HEK293T (cell line): ENCODE data around the gene POU2F2.

Source experiments
- FOXK2 ChIP-seq: fragments of 450-650 bp; IDR thresholded peaks from 2 replicates; pipeline ENCODE4 v1.6.1; 2016; ENCODE audit warnings: mild to moderate bottlenecking
- FOXM1 ChIP-seq: fragments of 450-650 bp; IDR thresholded peaks from 2 replicates; pipeline ENCODE4 v1.6.1; 2017; ENCODE audit warnings: mild to moderate bottlenecking, borderline replicate concordance
- HDGF ChIP-seq: fragments of 450-650 bp; IDR thresholded peaks from 2 replicates; pipeline ENCODE4 v1.6.1; 2017; ENCODE audit warnings: antibody characterized with exemption, borderline replicate concordance
- NFRKB ChIP-seq: fragments of 450-650 bp; IDR thresholded peaks from 2 replicates; pipeline ENCODE4 v1.6.1; 2016; ENCODE audit warnings: mild to moderate bottlenecking, moderate library complexity
- SP1 ChIP-seq: fragments of 450-650 bp; IDR thresholded peaks from 2 replicates; pipeline ENCODE4 v1.6.1; 2017
- TARDBP ChIP-seq: fragments of 450-650 bp; IDR thresholded peaks from 2 replicates; pipeline ENCODE4 v1.6.1; 2016

DNA sequence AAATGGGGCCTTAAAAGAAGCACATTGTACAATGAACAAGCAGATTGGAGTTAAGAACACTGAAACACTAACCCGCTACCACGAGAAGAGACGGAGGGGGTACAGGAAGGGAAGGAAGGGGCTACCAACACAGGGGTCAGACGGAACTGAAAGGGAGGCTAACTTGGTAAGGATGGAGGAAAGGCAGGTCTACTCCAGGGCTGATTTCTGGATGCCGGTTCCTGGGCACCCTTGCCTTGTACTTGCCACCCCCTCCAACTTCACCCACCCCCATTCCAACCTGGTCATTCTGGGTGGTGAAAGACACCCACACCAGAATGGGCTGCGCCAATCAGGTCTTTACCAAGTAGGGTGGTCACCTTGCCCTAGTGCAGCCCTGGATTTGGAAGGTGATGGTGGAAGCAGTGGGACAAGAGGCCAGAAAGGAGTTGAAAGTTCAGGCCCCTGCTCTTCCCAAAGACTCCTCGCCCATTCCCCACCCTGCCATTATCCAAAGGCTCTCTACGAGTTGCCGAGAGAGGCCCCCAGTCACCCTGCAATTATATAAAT, 46.0 kb downstream of the POU2F2 start:
- TF ChIP-seq SP1 (no peak), TARDBP (no peak), FOXM1 (no peak), HDGF (no peak), NFRKB (no peak), FOXK2 (no peak)
